SK-N-SH treated with all-trans-retinoic acid at 6 μM for 48 hours (cell line): ENCODE data around the gene BRIX1.

ENCODE experiments used
- ARNTL ChIP-seq: fragments of 450-650 bp; formaldehyde crosslinking; IDR thresholded peaks from 2 replicates; pipeline ENCODE4 v1.5.0; 2020; ENCODE audit warnings: low read depth, mild to moderate bottlenecking, moderate library complexity, borderline replicate concordance
- ESRRG ChIP-seq: fragments of 250-450 bp; sonication (Bioruptor Pico); IDR thresholded peaks from 2 replicates; pipeline ENCODE4 v1.6.1; 2021; ENCODE audit warnings: mild to moderate bottlenecking
- ISL1 ChIP-seq: fragments of 250-450 bp; sonication (Bioruptor Pico); IDR thresholded peaks from 2 replicates; pipeline ENCODE4 v2.1.2; 2022; ENCODE audit warnings: mild to moderate bottlenecking, moderate library complexity
- RARB ChIP-seq: fragments of 250-450 bp; sonication (Bioruptor Pico); IDR thresholded peaks from 2 replicates; pipeline ENCODE4 v1.8.0; 2021; ENCODE audit warnings: mild to moderate bottlenecking, moderate library complexity
- TCF4 ChIP-seq: fragments of 250-450 bp; sonication (Bioruptor Pico); IDR thresholded peaks from 2 replicates; pipeline ENCODE4 v1.8.0; 2021; ENCODE audit warnings: mild to moderate bottlenecking, moderate library complexity, borderline replicate concordance
- ZFP30 ChIP-seq: fragments of 450-650 bp; formaldehyde crosslinking; IDR thresholded peaks from 2 replicates; pipeline ENCODE4 v1.5.0; 2022; ENCODE audit warnings: mild to moderate bottlenecking, moderate library complexity
- TF ChIP-seq, protein P1 (sequence below): fragments of 250-450 bp; sonication (Bioruptor Pico); IDR thresholded peaks from 2 replicates; pipeline ENCODE4 v1.5.1; 2021; ENCODE audit warnings: mild to moderate bottlenecking, moderate library complexity
- TF ChIP-seq, protein P2 (sequence below): fragments of 250-450 bp; sonication (Bioruptor Pico); IDR thresholded peaks from 2 replicates; pipeline ENCODE4 v1.5.1; 2020; ENCODE audit warnings: low read depth, mild to moderate bottlenecking, moderate library complexity
- TF ChIP-seq, protein P3 (sequence below): fragments of 250-450 bp; sonication (Bioruptor Pico); IDR thresholded peaks from 2 replicates; pipeline ENCODE4 v1.5.0; 2020; ENCODE audit warnings: mild to moderate bottlenecking, moderate library complexity

DNA sequence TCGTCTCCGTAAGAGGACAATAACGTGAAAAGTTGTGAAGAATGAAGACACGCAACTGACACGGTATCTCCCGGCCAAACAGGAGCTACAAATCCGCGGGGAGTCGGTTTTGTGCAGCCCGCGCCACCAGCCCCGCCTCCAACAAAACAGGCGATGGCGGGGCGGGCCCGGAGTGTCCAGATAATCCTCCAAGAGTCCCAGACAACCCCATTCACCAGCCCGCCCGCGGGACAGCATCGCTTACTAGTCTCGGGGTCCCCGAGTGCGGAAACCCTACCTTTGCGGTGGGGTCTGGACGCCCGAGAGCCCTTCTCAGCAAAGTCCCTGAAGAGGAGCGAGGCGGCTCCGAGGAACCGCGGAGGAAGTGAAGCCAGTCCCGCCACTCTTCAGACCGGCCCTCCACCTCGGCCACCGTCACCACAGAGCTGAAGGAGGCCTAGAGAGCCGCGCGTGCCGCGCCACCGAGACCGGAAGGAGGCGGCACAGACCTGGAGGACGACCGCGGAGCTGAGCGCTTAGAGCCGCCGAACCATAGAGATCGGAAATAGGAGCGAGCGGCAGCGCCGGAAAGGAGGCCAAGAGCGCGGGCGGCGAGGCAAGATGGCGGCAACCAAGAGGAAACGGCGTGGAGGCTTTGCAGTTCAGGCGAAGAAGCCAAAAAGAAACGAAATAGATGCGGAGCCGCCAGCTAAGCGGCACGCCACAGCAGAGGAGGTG lies at the start of gene BRIX1, which contains the start of gene RAD1:
- TF ChIP-seq ZFP30 (CRISPR knock-in tag) (no peak), TCF4 (CRISPR knock-in tag) (no peak), ARNTL (no peak), ESRRG (no peak), ISL1 (CRISPR knock-in tag) (no peak), RARB (CRISPR knock-in tag) (no peak)
- TF ChIP-seq, protein P1, sequence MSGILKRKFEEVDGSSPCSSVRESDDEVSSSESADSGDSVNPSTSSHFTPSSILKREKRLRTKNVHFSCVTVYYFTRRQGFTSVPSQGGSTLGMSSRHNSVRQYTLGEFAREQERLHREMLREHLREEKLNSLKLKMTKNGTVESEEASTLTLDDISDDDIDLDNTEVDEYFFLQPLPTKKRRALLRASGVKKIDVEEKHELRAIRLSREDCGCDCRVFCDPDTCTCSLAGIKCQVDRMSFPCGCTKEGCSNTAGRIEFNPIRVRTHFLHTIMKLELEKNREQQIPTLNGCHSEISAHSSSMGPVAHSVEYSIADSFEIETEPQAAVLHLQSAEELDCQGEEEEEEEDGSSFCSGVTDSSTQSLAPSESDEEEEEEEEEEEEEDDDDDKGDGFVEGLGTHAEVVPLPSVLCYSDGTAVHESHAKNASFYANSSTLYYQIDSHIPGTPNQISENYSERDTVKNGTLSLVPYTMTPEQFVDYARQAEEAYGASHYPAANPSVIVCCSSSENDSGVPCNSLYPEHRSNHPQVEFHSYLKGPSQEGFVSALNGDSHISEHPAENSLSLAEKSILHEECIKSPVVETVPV: no peak
- TF ChIP-seq, protein P2, sequence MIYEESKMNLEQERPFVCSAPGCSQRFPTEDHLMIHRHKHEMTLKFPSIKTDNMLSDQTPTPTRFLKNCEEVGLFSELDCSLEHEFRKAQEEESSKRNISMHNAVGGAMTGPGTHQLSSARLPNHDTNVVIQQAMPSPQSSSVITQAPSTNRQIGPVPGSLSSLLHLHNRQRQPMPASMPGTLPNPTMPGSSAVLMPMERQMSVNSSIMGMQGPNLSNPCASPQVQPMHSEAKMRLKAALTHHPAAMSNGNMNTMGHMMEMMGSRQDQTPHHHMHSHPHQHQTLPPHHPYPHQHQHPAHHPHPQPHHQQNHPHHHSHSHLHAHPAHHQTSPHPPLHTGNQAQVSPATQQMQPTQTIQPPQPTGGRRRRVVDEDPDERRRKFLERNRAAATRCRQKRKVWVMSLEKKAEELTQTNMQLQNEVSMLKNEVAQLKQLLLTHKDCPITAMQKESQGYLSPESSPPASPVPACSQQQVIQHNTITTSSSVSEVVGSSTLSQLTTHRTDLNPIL: no peak
- TF ChIP-seq, protein P3, sequence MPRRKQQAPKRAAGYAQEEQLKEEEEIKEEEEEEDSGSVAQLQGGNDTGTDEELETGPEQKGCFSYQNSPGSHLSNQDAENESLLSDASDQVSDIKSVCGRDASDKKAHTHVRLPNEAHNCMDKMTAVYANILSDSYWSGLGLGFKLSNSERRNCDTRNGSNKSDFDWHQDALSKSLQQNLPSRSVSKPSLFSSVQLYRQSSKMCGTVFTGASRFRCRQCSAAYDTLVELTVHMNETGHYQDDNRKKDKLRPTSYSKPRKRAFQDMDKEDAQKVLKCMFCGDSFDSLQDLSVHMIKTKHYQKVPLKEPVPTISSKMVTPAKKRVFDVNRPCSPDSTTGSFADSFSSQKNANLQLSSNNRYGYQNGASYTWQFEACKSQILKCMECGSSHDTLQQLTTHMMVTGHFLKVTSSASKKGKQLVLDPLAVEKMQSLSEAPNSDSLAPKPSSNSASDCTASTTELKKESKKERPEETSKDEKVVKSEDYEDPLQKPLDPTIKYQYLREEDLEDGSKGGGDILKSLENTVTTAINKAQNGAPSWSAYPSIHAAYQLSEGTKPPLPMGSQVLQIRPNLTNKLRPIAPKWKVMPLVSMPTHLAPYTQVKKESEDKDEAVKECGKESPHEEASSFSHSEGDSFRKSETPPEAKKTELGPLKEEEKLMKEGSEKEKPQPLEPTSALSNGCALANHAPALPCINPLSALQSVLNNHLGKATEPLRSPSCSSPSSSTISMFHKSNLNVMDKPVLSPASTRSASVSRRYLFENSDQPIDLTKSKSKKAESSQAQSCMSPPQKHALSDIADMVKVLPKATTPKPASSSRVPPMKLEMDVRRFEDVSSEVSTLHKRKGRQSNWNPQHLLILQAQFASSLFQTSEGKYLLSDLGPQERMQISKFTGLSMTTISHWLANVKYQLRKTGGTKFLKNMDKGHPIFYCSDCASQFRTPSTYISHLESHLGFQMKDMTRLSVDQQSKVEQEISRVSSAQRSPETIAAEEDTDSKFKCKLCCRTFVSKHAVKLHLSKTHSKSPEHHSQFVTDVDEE (CRISPR knock-in tag): no peak
